Measurements from ENCODE around the gene FUT3.

Gene FUT3

DNA sequence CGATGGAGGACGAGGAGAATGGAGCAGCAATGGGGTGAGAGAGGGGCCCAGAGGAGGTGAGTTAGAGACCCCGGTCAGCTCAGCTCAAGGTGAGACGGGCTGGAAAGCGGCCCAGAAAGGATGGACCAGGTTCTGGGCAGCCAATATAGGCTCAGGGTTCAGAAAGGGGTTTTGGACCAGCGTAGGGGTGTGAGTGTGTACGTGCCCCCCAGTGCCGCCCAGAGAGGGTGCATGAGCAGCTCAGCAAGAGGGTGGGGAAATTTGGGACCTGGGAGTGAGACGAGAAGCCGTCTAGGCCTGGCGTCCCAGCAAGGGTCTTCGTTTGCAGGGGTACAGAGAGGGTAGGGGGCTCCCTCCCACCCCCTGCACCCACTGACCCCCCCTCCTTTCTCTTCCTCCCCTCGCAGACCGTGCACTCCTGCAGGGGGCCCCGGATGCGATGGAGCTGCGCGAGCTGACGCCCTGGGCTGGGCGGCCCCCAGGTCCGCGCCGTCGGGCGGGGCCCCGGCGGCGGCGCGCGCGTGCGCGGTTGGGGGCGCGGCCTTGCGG is 23.8 kb downstream of the FUT3 start:
- H3K27ac ChIP-seq (ENCODE audit: low read depth, low read length, poor library complexity, severe bottlenecking), result peak overlapping the region; percentile 46
- no peaks in the 10 kb centered on the region for H3K79me2 ChIP-seq (ENCODE audit: insufficient read depth, low read length)

DNA sequence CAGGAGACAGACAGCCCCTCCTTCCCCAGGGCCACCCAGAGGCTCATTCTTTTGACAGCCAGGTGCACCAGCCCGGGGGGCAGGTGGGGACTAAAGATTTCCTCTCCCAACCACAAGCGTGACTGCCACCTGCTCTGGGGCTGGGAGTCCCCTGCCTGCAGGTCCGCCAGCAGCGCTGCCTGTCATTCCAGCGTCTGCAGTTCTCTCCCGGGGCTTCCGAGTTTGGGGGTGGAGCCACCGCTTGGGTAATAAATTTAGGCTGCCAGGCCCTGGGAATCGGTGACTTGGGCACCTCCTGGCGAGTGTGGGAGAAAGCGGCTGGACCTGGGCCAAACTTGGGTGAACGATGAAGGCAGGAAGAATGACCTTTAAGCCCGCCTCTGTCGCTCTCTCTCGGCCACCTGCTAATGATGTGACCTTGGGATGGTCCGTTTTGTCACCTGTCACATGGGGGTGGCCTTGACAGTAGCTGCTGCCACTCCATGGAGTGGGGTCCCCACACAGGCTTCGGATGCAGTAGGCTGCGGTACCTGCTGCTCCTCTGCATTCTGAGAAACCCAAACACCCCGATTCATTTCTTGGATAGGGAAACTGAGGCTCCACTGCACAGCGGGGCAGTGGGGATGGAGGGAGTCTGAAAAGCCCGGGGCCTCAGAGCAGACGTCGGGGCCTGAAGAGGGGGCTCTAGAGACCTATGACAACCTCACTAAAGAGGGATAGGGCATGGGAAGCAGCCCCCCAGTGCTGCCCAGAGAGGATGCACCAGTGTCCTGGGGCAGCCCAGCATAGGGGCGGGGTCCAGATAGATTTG is 24.5 kb downstream of the FUT3 start:
- Histone ChIP-seq H3K9me3 (ENCODE audit: low read length) (no peaks in the 10 kb centered on the region), H3F3A (ENCODE audit: insufficient read depth, low read length) (0 out of 2 replicates have a peak, but pooled peaks cover 5% of the 10 kb centered on the region), H3K4me1 (ENCODE audit: insufficient read depth, low read length, severe bottlenecking) (peaks cover 29% of the 10 kb centered on the region), H3K27ac (ENCODE audit: low read depth, low read length, poor library complexity, severe bottlenecking) (peak overlapping the region; percentile 46), H4K20me1 (ENCODE audit: insufficient read depth, low read length) (no peaks in the 10 kb centered on the region), H3K27me3 (ENCODE audit: insufficient read depth, low read length) (0 out of 2 replicates have a peak, but pooled peaks cover 4% of the 10 kb centered on the region), H3K4me2 (ENCODE audit: low read length) (peak overlapping the region; percentile 49), H3K9ac (ENCODE audit: low read length) (peak overlapping the region; percentile 11; the same call in 1 of the 2 replicates), H3K36me3 (ENCODE audit: insufficient read depth, low read length) (no peaks in the 10 kb centered on the region), H3K4me3 (ENCODE audit: low read depth, low read length, poor library complexity, severe bottlenecking) (peak overlapping the region; percentile 37), H3K79me2 (ENCODE audit: insufficient read depth, low read length) (no peaks in the 10 kb centered on the region), H2AFZ (ENCODE audit: low read length) (no peak overlapping the region), H3K9me2 (ENCODE audit: low read depth, low read length) (no peaks in the 10 kb centered on the region)
- TF ChIP-seq EZH2 (IDR thresholded peaks at IDR 0.05; ENCODE audit: borderline replicate concordance, low read length), result no peak
- TF ChIP-seq, protein P1, sequence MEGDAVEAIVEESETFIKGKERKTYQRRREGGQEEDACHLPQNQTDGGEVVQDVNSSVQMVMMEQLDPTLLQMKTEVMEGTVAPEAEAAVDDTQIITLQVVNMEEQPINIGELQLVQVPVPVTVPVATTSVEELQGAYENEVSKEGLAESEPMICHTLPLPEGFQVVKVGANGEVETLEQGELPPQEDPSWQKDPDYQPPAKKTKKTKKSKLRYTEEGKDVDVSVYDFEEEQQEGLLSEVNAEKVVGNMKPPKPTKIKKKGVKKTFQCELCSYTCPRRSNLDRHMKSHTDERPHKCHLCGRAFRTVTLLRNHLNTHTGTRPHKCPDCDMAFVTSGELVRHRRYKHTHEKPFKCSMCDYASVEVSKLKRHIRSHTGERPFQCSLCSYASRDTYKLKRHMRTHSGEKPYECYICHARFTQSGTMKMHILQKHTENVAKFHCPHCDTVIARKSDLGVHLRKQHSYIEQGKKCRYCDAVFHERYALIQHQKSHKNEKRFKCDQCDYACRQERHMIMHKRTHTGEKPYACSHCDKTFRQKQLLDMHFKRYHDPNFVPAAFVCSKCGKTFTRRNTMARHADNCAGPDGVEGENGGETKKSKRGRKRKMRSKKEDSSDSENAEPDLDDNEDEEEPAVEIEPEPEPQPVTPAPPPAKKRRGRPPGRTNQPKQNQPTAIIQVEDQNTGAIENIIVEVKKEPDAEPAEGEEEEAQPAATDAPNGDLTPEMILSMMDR (IDR thresholded peaks at IDR 0.05; ENCODE audit: low read length), result no peak

More for the DNA sequence above, 23.8 kb downstream of the FUT3 start:
- H3K36me3 ChIP-seq (ENCODE audit: insufficient read depth, low read length), result no peaks in the 10 kb centered on the region
- no peaks in the 10 kb centered on the region for H3K9me3 ChIP-seq (ENCODE audit: low read length)
- peak overlapping the region; percentile 40 for H3K4me3 ChIP-seq (ENCODE audit: low read depth, low read length, poor library complexity, severe bottlenecking)
- 0 out of 2 replicates have a peak, but pooled peaks cover 5% of the 10 kb centered on the region for H3F3A ChIP-seq (ENCODE audit: insufficient read depth, low read length)
- H3K4me2 ChIP-seq (ENCODE audit: low read length), result peak overlapping the region; percentile 49
- peaks cover 29% of the 10 kb centered on the region for H3K4me1 ChIP-seq (ENCODE audit: insufficient read depth, low read length, severe bottlenecking)
- 0 out of 2 replicates have a peak, but pooled peaks cover 9% of the 10 kb centered on the region for H3K27me3 ChIP-seq (ENCODE audit: insufficient read depth, low read length)
- H3K9me2 ChIP-seq (ENCODE audit: low read depth, low read length), result no peaks in the 10 kb centered on the region
- H3K9ac ChIP-seq (ENCODE audit: low read length), result peak overlapping the region; percentile 11; the same call in 1 of the 2 replicates
- no peaks in the 10 kb centered on the region for H4K20me1 ChIP-seq (ENCODE audit: insufficient read depth, low read length)
- TF ChIP-seq, protein P1 (IDR thresholded peaks at IDR 0.05; ENCODE audit: low read length), result no peak
- no peak for TF ChIP-seq EZH2 (IDR thresholded peaks at IDR 0.05; ENCODE audit: borderline replicate concordance, low read length)
- H2AFZ ChIP-seq (ENCODE audit: low read length), result no peak overlapping the region

DNA sequence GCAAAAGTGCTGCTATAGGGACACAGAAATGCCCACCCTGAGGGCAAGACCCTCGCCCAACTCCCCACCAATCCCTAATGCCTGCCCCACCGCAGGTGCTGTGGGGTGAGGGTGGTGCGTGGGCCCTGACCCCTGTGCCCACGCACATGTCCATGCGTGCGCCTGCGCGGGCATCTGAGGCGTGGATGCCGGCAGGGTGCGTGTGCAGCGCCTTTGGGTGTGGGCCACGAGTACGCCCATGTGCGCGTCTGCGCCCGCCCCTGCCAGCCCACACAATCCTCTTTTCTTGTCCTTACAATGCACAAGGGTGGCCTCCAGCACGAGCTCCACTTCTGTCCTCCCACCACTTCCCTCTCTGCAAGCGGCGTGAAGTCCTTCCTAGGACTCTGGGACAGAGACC is 26.1 kb downstream of the FUT3 start:
- no peaks in the 10 kb centered on the region for H3K36me3 ChIP-seq (ENCODE audit: insufficient read depth, low read length)
- no peaks in the 10 kb centered on the region for H3K9me3 ChIP-seq (ENCODE audit: low read length)
- TF ChIP-seq, protein P1 (IDR thresholded peaks at IDR 0.05; ENCODE audit: low read length), result no peak
- TF ChIP-seq EZH2 (IDR thresholded peaks at IDR 0.05; ENCODE audit: borderline replicate concordance, low read length), result no peak
- H3K79me2 ChIP-seq (ENCODE audit: insufficient read depth, low read length), result no peaks in the 10 kb centered on the region
- peaks cover 29% of the 10 kb centered on the region for H3K4me1 ChIP-seq (ENCODE audit: insufficient read depth, low read length, severe bottlenecking)
- no peaks in the 10 kb centered on the region for H4K20me1 ChIP-seq (ENCODE audit: insufficient read depth, low read length)
- 0 out of 2 replicates have a peak, but pooled peaks cover 5% of the 10 kb centered on the region for H3F3A ChIP-seq (ENCODE audit: insufficient read depth, low read length)
- H3K27ac ChIP-seq (ENCODE audit: low read depth, low read length, poor library complexity, severe bottlenecking), result no peak overlapping the region
- H2AFZ ChIP-seq (ENCODE audit: low read length), result no peak overlapping the region
- no peaks in the 10 kb centered on the region for H3K9me2 ChIP-seq (ENCODE audit: low read depth, low read length)
- 0 out of 2 replicates have a peak, but pooled peaks cover 4% of the 10 kb centered on the region for H3K27me3 ChIP-seq (ENCODE audit: insufficient read depth, low read length)
- no peak overlapping the region for H3K4me2 ChIP-seq (ENCODE audit: low read length)
- no peak overlapping the region for H3K4me3 ChIP-seq (ENCODE audit: low read depth, low read length, poor library complexity, severe bottlenecking)
- no peak overlapping the region for H3K9ac ChIP-seq (ENCODE audit: low read length)

Measured in OCI-LY1 (cell line).